Measurements from ENCODE around the gene CXCL12. TPM values are rescaled to one million over a fixed set of nuclear protein-coding genes. Genes with fewer than 3 reads are reported as not detected.

Gene CXCL12
- total and polyA plus RNA-seq, 2 donors (not counting 3 experiments of a cell fraction or from before 2014, with no cell fraction given), result 0.35 to 1.4 TPM

DNA sequence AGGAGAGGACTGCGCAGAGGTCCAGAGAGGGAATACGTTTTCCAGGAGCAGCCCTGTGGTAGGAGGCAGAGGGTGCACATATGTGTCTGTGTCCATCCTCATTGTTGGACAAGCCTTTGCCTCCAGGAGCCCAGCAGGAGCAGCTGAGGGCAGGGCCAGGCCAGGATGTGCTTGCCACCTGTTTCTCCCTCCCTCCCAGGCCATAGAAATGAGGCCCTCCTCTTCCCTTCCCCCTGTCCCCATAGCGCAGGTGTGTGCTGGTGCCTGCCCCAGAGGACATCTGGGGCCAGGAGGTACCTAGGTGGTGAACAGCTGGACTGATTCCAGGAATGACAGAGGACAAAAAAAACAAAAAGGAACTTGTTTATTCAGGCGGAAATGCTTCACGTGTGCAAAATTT is 10.5 kb upstream of the CXCL12 start:
- ChIA-PET POLR2A (no interaction called here), CTCF (interaction anchor here (1.3 kb wide), 1 partner anchor 9 kb away, joined by 5 read pairs; no protein-coding TSS in a partner anchor)
- no peak for TF ChIP-seq EZH2 (IDR thresholded peaks at IDR 0.05; ENCODE audit: borderline replicate concordance, low read depth, low read length, severe bottlenecking)
- TF ChIP-seq POLR2AphosphoS5 (IDR thresholded peaks at IDR 0.05; ENCODE audit: insufficient read depth, low read depth, low read length), result no peak
- TF ChIP-seq GATA2 (IDR thresholded peaks at IDR 0.05; ENCODE audit: insufficient read depth, insufficient read length, low read depth, low read length), result no peak
- no peak for TF ChIP-seq JUN (IDR thresholded peaks at IDR 0.05; ENCODE audit: borderline replicate concordance, insufficient read depth, insufficient read length, low read depth)
- TF ChIP-seq POLR2A (IDR thresholded peaks at IDR 0.05; ENCODE audit: low read depth, low read length), result no peak
- TF ChIP-seq, protein P1, sequence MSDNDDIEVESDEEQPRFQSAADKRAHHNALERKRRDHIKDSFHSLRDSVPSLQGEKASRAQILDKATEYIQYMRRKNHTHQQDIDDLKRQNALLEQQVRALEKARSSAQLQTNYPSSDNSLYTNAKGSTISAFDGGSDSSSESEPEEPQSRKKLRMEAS (IDR thresholded peaks at IDR 0.05; ENCODE audit: insufficient read depth, insufficient read length), result no peak
- TF ChIP-seq MYC (IDR thresholded peaks at IDR 0.05; ENCODE audit: low read depth, low read length), result no peak
- TF ChIP-seq FOS (IDR thresholded peaks at IDR 0.05; ENCODE audit: borderline replicate concordance, insufficient read depth, low read length), result no peak
- TF ChIP-seq, protein P2, sequence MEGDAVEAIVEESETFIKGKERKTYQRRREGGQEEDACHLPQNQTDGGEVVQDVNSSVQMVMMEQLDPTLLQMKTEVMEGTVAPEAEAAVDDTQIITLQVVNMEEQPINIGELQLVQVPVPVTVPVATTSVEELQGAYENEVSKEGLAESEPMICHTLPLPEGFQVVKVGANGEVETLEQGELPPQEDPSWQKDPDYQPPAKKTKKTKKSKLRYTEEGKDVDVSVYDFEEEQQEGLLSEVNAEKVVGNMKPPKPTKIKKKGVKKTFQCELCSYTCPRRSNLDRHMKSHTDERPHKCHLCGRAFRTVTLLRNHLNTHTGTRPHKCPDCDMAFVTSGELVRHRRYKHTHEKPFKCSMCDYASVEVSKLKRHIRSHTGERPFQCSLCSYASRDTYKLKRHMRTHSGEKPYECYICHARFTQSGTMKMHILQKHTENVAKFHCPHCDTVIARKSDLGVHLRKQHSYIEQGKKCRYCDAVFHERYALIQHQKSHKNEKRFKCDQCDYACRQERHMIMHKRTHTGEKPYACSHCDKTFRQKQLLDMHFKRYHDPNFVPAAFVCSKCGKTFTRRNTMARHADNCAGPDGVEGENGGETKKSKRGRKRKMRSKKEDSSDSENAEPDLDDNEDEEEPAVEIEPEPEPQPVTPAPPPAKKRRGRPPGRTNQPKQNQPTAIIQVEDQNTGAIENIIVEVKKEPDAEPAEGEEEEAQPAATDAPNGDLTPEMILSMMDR (IDR thresholded peaks at IDR 0.05; ENCODE audit: extremely low read depth in 1 of 2, insufficient read depth in 1 of 2, low read depth in 1 of 2, low read length in 2 of 2), result no peak
- Histone ChIP-seq H2AFZ (ENCODE audit: low read depth, low read length) (no peak overlapping the region), H3K9ac (replicated peaks; ENCODE audit: extremely low read depth, insufficient read depth, low read length) (no peak overlapping the region), H3K27me3 (ENCODE audit: control insufficient read depth in 2 of 2, insufficient read depth in 2 of 2, low read length in 2 of 2) (no peaks in the 10 kb centered on the region), H3K79me2 (ENCODE audit: control insufficient read depth, insufficient read depth, low read length) (no peaks in the 10 kb centered on the region), H3K4me1 (ENCODE audit: control insufficient read depth, extremely low read depth, insufficient read depth, low read length) (no peaks in the 10 kb centered on the region), H4K20me1 (replicated peaks; ENCODE audit: control insufficient read depth, extremely low read depth, insufficient read depth, low read length) (peaks cover 2% of the 10 kb centered on the region), H3K9me1 (replicated peaks; ENCODE audit: control insufficient read depth, extremely low read depth, insufficient read depth, low read length) (no peaks in the 10 kb centered on the region), H3K4me2 (ENCODE audit: insufficient read depth, low read length) (no peak overlapping the region), H3K9me3 (replicated peaks; ENCODE audit: control insufficient read depth, insufficient read depth, low read length) (no peaks in the 10 kb centered on the region), H3K36me3 (ENCODE audit: control insufficient read depth in 2 of 2, extremely low read depth in 1 of 2, insufficient read depth in 2 of 2, low read length in 2 of 2) (no peaks in the 10 kb centered on the region), H3K27ac (ENCODE audit: insufficient read depth, low read depth, low read length) (no peak overlapping the region), H3K4me3 (replicated peaks in 1 of 3; ENCODE audit: insufficient read depth in 1 of 3, low read depth in 1 of 3, low read length in 3 of 3) (no peak overlapping the region)
- dilution Hi-C loops (cut with MboI; ENCODE audit: extremely low pct_ligation_motif_present, low sequenced_read_pairs) (no loop called here), intact Hi-C loops (cut with micrococcal nuclease) (loop anchor here (10.0 kb wide), 1 partner anchor 329 kb away; no protein-coding TSS in a partner anchor)
- DNase-seq (ENCODE audit: low read depth, low spot score), result no peak
- FAIRE-seq, result no peak
- BruUV-seq (replicated peaks), result no TSS peak

Measured in endothelial cell of umbilical vein (primary cell).